Ishikawa (cell line): Measurements from ENCODE around the gene GABRG3.

Source experiments
- EP300 ChIP-seq: IDR thresholded peaks from 2 replicates; pipeline ENCODE4 v1.6.1; 2012; ENCODE audit warnings: borderline replicate concordance
- FOXM1 ChIP-seq: IDR thresholded peaks from 2 replicates; pipeline ENCODE4 v1.6.1; 2012; ENCODE audit warnings: low read depth, borderline replicate concordance
- RAD21 ChIP-seq: IDR thresholded peaks from 2 replicates; pipeline ENCODE4 v1.6.1; 2012; ENCODE audit warnings: low read depth
- REST ChIP-seq: IDR thresholded peaks from 2 replicates; pipeline ENCODE4 v1.6.1; 2012; ENCODE audit warnings: low read depth, mild to moderate bottlenecking
- TF ChIP-seq, protein P1 (sequence below): IDR thresholded peaks from 2 replicates; pipeline ENCODE4 v1.6.1; 2012

- TF ChIP-seq EP300 (no peak), RAD21 (no peak), REST (no peak), FOXM1 (no peak)
- TF ChIP-seq, protein P1, sequence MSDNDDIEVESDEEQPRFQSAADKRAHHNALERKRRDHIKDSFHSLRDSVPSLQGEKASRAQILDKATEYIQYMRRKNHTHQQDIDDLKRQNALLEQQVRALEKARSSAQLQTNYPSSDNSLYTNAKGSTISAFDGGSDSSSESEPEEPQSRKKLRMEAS, result no peak
Measured at GRCh38 chr15:27241943-27242342, 271.0 kb downstream of the GABRG3 start.
